DMS79 treated with DMSO at 0.1 percent for 48 hours (cell line): ENCODE measurements around the gene NFAM1.

ENCODE experiments used
- DNase-seq: peaks from one replicate; lab custom pipeline; 2025; lab: John Stamatoyannopoulos, UW

The NFAM1 gene

GRCh38 chr22:42383287-42383686 lies 48.9 kb downstream of the NFAM1 start:
- no peak for DNase-seq

- DNase-seq = no peak
Measured at GRCh38 chr22:42380769-42381551, 51.2 kb downstream of the NFAM1 start.

- no peak for DNase-seq
Measured at GRCh38 chr22:42379966-42380537, 52.2 kb downstream of the NFAM1 start.

- DNase-seq = peak; percentile 35
Measured at GRCh38 chr22:42376711-42377554, 55.3 kb downstream of the NFAM1 start.

- no peak for DNase-seq
Measured at GRCh38 chr22:42375982-42376381, 56.2 kb downstream of the NFAM1 start.

GRCh38 chr22:42372976-42373375 lies 59.2 kb downstream of the NFAM1 start:
- DNase-seq = peak; percentile 13

GRCh38 chr22:42371501-42371900 lies 60.7 kb downstream of the NFAM1 start:
- no peak for DNase-seq

GRCh38 chr22:42371099-42371498 lies 61.1 kb downstream of the NFAM1 start:
- no peak for DNase-seq

GRCh38 chr22:42369250-42370041 lies 62.8 kb downstream of the NFAM1 start:
- DNase-seq = peak; percentile 72

- DNase-seq = peak; percentile 13
Measured at GRCh38 chr22:42368379-42369249, 63.6 kb downstream of the NFAM1 start.

- DNase-seq = peak; percentile 30
Measured at GRCh38 chr22:42367980-42368378, 64.2 kb downstream of the NFAM1 start.

GRCh38 chr22:42366806-42367581 lies 65.2 kb downstream of the NFAM1 start:
- no peak for DNase-seq

- peak; percentile 3 for DNase-seq
Measured at GRCh38 chr22:42365942-42366695, 66.1 kb downstream of the NFAM1 start.

GRCh38 chr22:42365111-42365865 lies 66.9 kb downstream of the NFAM1 start:
- DNase-seq = peak; percentile 72

GRCh38 chr22:42364604-42365110 lies 67.5 kb downstream of the NFAM1 start:
- peak; percentile 29 for DNase-seq

GRCh38 chr22:42363892-42364291 lies 68.3 kb downstream of the NFAM1 start:
- DNase-seq = peak; percentile 20

- no peak for DNase-seq
Measured at GRCh38 chr22:42361523-42361922, 70.7 kb downstream of the NFAM1 start.

GRCh38 chr22:42360348-42360747 lies 71.9 kb downstream of the NFAM1 start:
- DNase-seq = peak; percentile 5
